ENCODE data around the gene LRMDA.

- TF ChIP-seq CTCF (IDR thresholded peaks at IDR 0.05) (no peak), POLR2A (IDR thresholded peaks at IDR 0.05) (no peak), POLR2AphosphoS5 (IDR thresholded peaks at IDR 0.05) (no peak), EP300 (IDR thresholded peaks at IDR 0.05) (no peak)
These were observed 1031.7 kb downstream of the LRMDA start for GRCh38 chr10:76463111-76463510.
